Astrocyte of the spinal cord (primary cell): ENCODE data around the gene SPIN4.
"Not testable (repeated sequence)": the region's sequence is repeated elsewhere in the genome, so short reads cannot be mapped to it uniquely, and the experiment has no call there.

Experiments used
- DNase-seq: peaks from one replicate; pipeline ENCODE4 v3.0.0; 2011; ENCODE audit warnings: low read depth, low spot score
- H3K4me3 ChIP-seq: 2 replicates; pipeline ENCODE4 v1.5.1; 2011; ENCODE audit warnings: low read depth, mild to moderate bottlenecking, low read length, moderate library complexity
- CTCF ChIP-seq: IDR thresholded peaks from 2 replicates; pipeline ENCODE4 v1.5.1; 2012; ENCODE audit warnings: low read depth, mild to moderate bottlenecking, low read length, inconsistent platforms
- in situ Hi-C: cut with HindIII; loops from 2 replicates; pipeline ENCODE4 v1.10.0; 2017; ENCODE audit warnings: low sequenced_read_pairs

SPIN4 gene

GRCh38 chrX:63350941-63351616 lies at the start of gene SPIN4:
Gene SPIN4 (minus strand): TSS chrX:63351332. CDS start chrX:63350819, 513 bp downstream.
- peak within 1 kb of the TSS; percentile 59 for H3K4me3 ChIP-seq
- in situ Hi-C loops = no loop called here
- peak; percentile 87 for DNase-seq
- no peak for TF ChIP-seq CTCF

DNA sequence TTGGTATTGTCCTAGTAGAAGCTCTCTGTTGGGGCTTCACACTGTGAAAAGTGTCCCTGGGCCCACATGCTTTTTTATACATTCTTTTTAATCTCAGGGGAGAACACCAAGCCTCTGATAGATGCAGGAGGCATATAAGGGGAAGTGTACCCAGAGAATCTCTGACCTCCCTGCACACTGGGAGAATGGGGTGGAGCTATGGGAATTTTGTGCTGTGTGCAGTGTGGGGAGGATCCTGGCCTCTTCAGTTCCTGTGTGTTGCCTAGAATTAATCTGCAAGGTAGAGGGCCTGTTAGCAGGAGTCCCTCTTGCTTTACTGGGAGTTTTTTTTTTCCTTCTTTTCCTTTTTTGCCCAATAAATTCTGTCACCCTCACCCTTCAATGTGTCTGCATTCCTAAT lies 49.2 kb upstream of the SPIN4 start:
- TF ChIP-seq CTCF = no peak
- DNase-seq = no peak
- in situ Hi-C loops = no loop called here

GRCh38 chrX:63394872-63395271 lies 43.7 kb upstream of the SPIN4 start:
- no peak for DNase-seq
- no peak overlapping the region for H3K4me3 ChIP-seq
- in situ Hi-C loops = no loop called here
- no peak for TF ChIP-seq CTCF

More for the DNA sequence above, 49.2 kb upstream of the SPIN4 start:
- no peak overlapping the region for H3K4me3 ChIP-seq

DNA sequence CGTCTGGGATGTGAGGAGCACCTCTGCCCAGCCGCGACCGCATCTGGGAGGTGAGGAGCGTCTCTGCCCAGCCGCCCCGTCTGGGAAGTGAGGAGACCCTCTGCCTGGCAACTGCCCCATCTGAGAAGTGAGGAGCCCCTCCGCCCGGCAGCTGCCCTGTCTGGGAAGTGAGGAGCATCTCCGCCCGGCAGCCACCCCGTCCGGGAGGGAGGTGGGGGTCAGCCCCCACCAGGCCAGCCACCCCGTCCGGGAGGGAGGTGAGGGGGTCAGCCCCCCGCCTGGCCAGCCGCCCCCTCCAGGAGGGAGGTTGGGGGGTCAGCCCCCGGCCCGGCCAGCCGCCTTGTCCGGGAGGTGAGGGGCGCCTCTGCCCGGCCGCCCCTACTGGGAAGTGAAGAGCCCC lies 42.0 kb upstream of the SPIN4 start:
- in situ Hi-C loops, H3K4me3 ChIP-seq, DNase-seq: not testable (repeated sequence)

- in situ Hi-C loops = no loop called here
- no peak for TF ChIP-seq CTCF
- DNase-seq = no peak
- no peak overlapping the region for H3K4me3 ChIP-seq
These were observed 36.3 kb upstream of the SPIN4 start for GRCh38 chrX:63387411-63387810.

DNA sequence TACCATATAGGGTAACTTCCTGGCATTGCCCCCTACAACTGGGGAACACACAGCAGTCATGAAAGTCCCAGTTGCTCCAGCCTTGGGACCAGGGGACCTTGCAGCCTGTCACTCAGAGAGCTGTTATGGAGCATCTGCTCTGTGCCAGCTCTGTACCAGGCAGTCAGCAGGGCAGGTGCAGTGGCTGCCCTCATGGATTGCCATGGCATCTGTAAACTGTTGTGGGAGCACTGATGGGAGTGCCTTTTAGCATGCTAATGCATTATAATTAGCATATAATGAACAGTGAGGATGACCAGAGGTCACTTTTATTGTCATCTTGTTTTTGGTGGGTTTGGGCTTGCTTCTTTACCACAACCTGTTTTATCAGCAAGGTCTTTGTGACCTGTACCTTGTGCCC lies 33.1 kb upstream of the SPIN4 start:
- in situ Hi-C loops, DNase-seq, H3K4me3 ChIP-seq: not testable (repeated sequence)

- DNase-seq, H3K4me3 ChIP-seq, in situ Hi-C loops: not testable (repeated sequence)
These were observed 21.9 kb upstream of the SPIN4 start for GRCh38 chrX:63373012-63373411.

- DNase-seq, in situ Hi-C loops, H3K4me3 ChIP-seq: not testable (repeated sequence)
These were observed 16.6 kb upstream of the SPIN4 start for GRCh38 chrX:63367699-63368098.

- no peak for TF ChIP-seq CTCF
- in situ Hi-C loops = no loop called here
- DNase-seq = no peak
- no peak overlapping the region for H3K4me3 ChIP-seq
These were observed 12.7 kb upstream of the SPIN4 start for GRCh38 chrX:63363788-63364187.
